Ovary (tissue), 7 donors: Measurements from ENCODE around the gene MTCL3.
A peak's percentile ranks its signal among the peaks of the same experiment; 100 is the strongest.

Experiments used
- DNase-seq, 5 donors: peaks; one replicate each; pipeline ENCODE4 v3.0.0-alpha.2; 2019 to 2020
- H3K27ac ChIP-seq, 2 donors: fragments of 200-600 bp; one replicate each; pipeline versions ENCODE4 v1.5.1 to v1.8.0; 2019 to 2022
- H3K27me3 ChIP-seq: fragments of 200-600 bp; one replicate; pipeline ENCODE4 v1.8.0; 2022
- H3K36me3 ChIP-seq: fragments of 200-600 bp; sonication (generic); one replicate; pipeline ENCODE4 v1.5.1; 2019
- H3K4me1 ChIP-seq: one replicate; pipeline ENCODE4 v1.8.1; 2013; ENCODE audit warnings: mild to moderate bottlenecking, moderate library complexity; ENCODE audit not compliant: insufficient read depth
- H3K4me3 ChIP-seq: fragments of 200-600 bp; sonication (generic); one replicate; pipeline ENCODE4 v1.5.1; 2017
- H3K9me3 ChIP-seq, 2 donors: fragments of 200-600 bp in 1 of 2; sonication (generic) in 1 of 2; one replicate each; pipeline versions ENCODE4 v1.5.1 to v1.8.1; 2013 to 2019; ENCODE audit warnings: mild to moderate bottlenecking in 1 of 2, moderate library complexity in 1 of 2
- EP300 ChIP-seq: sonication (generic); formaldehyde crosslinking; IDR thresholded peaks from one replicate; pipeline ENCODE4 v1.6.1; 2017; ENCODE audit warnings: antibody characterized with exemption
- POLR2A ChIP-seq: fragments of 450-650 bp; IDR thresholded peaks from one replicate; pipeline ENCODE4 v1.6.1; 2017; ENCODE audit warnings: antibody characterized with exemption, mild to moderate bottlenecking, moderate library complexity
- WGBS, 3 donors: extraction: QIAGEN DNeasy Blood & Tissue Kit in 1 of 3; methylation state at CpG; one replicate each; pipeline versions ENCODE4 v1.1.5 to v1.1.7; 2013 to 2017; 5-methylcytosine and 5-hydroxymethylcytosine counted together
- intact Hi-C, 4 donors: fragments of 100-400 bp; cut with DNase I; formaldehyde crosslinking; loops; one replicate each; pipeline versions ENCODE4 v1.11.0 to v1.15.1; 2022 to 2023
- TF ChIP-seq, protein P1 (sequence below), 3 donors: fragments of 450-650 bp in 2 of 3; fragments of 200-600 bp in 1 of 3; IDR thresholded peaks; one replicate each; pipeline versions ENCODE4 v1.5.1 to v1.8.0; 2016 to 2022; ENCODE audit warnings: antibody characterized with exemption in 3 of 3, mild to moderate bottlenecking in 1 of 3
- donor health status: DM: no; HTN: no; CAD: no; lungs with moderate emphysema.
- donor health status: DM: no; HTN: no; CAD: no.
- donor health status: Bipolar disorder and iron deficiency.
- donor health status: DM: no; HTN: no; CAD: no.
- donor health status: DM: yes; HTN: yes; CAD: no.

MTCL3 gene

DNA sequence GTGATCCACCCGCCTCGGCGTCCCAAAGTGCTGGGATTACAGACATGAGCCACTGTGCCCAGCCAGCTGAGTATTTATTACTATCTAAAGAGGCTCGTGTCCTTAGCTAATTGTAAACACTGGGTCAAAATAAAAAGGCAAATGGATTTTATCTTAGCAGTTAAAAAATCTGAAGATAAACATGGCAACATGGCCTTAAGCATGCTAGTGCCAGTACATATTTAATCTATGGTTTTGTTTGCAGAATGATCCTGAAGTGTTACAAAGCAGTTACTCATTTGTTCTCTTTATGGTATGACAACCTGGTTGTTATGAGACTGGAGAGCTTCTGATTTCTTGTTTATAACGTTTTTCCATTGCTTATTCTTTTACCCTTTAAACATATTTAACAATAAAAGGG, 56.1 kb downstream of the MTCL3 start:
- Histone ChIP-seq H3K4me3 (no peak overlapping the region), H3K27ac (peak overlapping the region in 1 of 2 donors; percentile 61), H3K27me3 (no peaks in the 10 kb centered on the region), H3K4me1 (no peaks in the 10 kb centered on the region), H3K9me3 (no peaks in the 10 kb centered on the region), H3K36me3 (no peaks in the 10 kb centered on the region)
- intact Hi-C loops = no loop called here
- 44 to 54% (median 51%) methylated on average over 5 of the region's 5 CpGs for WGBS, 3 donors
- no peak for DNase-seq
- TF ChIP-seq, protein P1, sequence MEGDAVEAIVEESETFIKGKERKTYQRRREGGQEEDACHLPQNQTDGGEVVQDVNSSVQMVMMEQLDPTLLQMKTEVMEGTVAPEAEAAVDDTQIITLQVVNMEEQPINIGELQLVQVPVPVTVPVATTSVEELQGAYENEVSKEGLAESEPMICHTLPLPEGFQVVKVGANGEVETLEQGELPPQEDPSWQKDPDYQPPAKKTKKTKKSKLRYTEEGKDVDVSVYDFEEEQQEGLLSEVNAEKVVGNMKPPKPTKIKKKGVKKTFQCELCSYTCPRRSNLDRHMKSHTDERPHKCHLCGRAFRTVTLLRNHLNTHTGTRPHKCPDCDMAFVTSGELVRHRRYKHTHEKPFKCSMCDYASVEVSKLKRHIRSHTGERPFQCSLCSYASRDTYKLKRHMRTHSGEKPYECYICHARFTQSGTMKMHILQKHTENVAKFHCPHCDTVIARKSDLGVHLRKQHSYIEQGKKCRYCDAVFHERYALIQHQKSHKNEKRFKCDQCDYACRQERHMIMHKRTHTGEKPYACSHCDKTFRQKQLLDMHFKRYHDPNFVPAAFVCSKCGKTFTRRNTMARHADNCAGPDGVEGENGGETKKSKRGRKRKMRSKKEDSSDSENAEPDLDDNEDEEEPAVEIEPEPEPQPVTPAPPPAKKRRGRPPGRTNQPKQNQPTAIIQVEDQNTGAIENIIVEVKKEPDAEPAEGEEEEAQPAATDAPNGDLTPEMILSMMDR (IDR thresholded peaks at IDR 0.05) = no peak
- TF ChIP-seq POLR2A = no peak
- no peak for TF ChIP-seq EP300

DNA sequence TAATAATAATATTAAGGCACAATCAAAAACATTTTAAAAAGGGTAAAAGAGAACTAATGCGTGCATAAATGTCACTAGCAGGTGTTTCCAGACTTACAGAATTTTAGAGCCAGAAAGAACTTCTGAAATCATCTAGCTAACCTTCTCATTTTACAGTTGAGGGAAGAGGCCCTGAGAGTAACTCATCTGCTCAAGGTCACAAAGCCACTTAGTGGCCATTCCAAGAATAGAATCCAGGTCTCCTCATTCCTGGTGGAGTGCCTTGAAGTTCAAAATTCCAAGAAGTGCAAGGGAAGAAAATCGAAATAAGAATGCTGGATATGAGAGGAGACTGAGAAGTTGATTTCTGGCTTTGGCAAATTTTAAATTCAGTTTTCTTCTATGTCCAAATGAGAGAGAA, 56.8 kb downstream of the MTCL3 start:
- Histone ChIP-seq H3K27ac (peak overlapping the region in 1 of 2 donors; percentile 61), H3K36me3 (no peaks in the 10 kb centered on the region), H3K4me1 (no peaks in the 10 kb centered on the region), H3K27me3 (no peaks in the 10 kb centered on the region), H3K4me3 (no peak overlapping the region), H3K9me3 (no peaks in the 10 kb centered on the region)
- intact Hi-C loops = no loop called here
- TF ChIP-seq EP300 (no peak), POLR2A (no peak)
- TF ChIP-seq, protein P1 (IDR thresholded peaks at IDR 0.05) = no peak
- DNase-seq = no peak
- 42 to 66% (median 54%) methylated on average over 2 of the region's 2 CpGs for WGBS, 3 donors

DNA sequence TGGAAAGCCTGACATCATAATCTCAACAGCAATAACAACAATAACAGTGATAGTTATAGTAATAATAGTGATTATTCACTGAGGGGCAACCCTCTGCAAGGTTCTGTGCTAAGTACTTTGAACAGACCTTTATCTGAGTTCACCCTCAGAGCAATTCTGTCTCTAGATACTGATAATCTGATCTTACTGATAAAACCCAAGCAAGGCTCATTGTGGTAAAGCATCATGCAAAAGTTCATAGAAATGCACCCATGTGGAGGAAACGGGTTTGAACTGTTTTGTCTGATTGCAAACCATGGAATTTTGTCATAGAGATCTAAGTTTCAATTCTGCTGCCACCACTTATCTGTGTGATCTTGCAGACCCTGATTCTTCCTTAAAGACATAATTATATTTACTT, 58.7 kb downstream of the MTCL3 start:
- no peak for DNase-seq
- 81 to 87% (median 85%) methylated on average over 1 of the region's 1 CpG for WGBS, 3 donors
- H3K4me1 ChIP-seq = no peaks in the 10 kb centered on the region
- H3K4me3 ChIP-seq = no peak overlapping the region
- H3K36me3 ChIP-seq = no peaks in the 10 kb centered on the region
- H3K9me3 ChIP-seq = no peaks in the 10 kb centered on the region
- intact Hi-C loops = no loop called here
- TF ChIP-seq EP300 (no peak), POLR2A (no peak)
- TF ChIP-seq, protein P1 (IDR thresholded peaks at IDR 0.05) = no peak
- H3K27ac ChIP-seq = no peak overlapping the region
- no peaks in the 10 kb centered on the region for H3K27me3 ChIP-seq

DNA sequence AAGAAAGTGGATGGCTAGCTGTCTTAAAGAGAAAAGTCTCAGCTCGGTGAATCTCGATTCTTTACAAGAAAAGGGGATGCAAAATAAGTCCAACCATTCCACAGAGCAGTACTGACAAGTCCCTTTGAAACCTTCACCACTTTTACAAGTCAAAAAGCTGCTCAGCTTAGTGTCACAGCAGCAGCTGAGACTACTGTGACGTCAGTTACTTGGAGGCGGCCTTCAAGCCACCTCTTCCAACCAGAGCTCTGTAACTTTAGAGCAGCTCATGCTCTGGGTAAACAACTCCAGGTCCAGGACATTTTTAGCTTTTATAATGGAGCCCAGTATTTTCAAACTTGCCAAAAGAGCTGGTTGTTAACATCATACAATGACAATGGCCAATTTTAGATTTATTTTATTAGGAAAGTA, 59.9 kb downstream of the MTCL3 start, which contains the start of gene KIAA0408:
KIAA0408 (minus strand) TSS at position 159 of the 411 bp plus-strand sequence. CDS start 5,408 bp downstream, outside the sequence.
- intact Hi-C loops = no loop called here
- H3K9me3 ChIP-seq = no peaks in the 10 kb centered on the region
- peak; percentile 60 to 79 (median 70) for DNase-seq
- peak within 1 kb of the TSS; percentile 31 for H3K4me3 ChIP-seq
- no peaks in the 10 kb centered on the region for H3K36me3 ChIP-seq
- H3K27me3 ChIP-seq = no peaks in the 10 kb centered on the region
- no peak for TF ChIP-seq EP300
- TF ChIP-seq, protein P1 (IDR thresholded peaks at IDR 0.05) = no peak
- TF ChIP-seq POLR2A = no peak
- peak within 1 kb of the TSS; percentile 17 to 71 for H3K27ac ChIP-seq
- H3K4me1 ChIP-seq = no peaks in the 10 kb centered on the region
- 10 to 15% (median 13%) methylated on average over 4 of the region's 4 CpGs for WGBS, 3 donors
